GM12891 (cell line): ENCODE measurements around the gene PLOD1.
"Not testable (repeated sequence)": the region's sequence is repeated elsewhere in the genome, so short reads cannot be mapped to it uniquely, and the experiment has no call there.

Experiments used
- POLR2A ChIP-seq: IDR thresholded peaks from 2 replicates; pipeline ENCODE4 v1.6.1; 2011; ENCODE audit warnings: low read depth, low read length, control low read depth
- POLR2AphosphoS5 ChIP-seq: IDR thresholded peaks from 2 replicates; pipeline ENCODE4 v1.6.1; 2011; ENCODE audit warnings: low read depth, low read length, control low read depth
- TAF1 ChIP-seq: IDR thresholded peaks from 2 replicates; pipeline ENCODE4 v1.6.1; 2011; ENCODE audit warnings: low read depth, low read length, control low read depth

DNA sequence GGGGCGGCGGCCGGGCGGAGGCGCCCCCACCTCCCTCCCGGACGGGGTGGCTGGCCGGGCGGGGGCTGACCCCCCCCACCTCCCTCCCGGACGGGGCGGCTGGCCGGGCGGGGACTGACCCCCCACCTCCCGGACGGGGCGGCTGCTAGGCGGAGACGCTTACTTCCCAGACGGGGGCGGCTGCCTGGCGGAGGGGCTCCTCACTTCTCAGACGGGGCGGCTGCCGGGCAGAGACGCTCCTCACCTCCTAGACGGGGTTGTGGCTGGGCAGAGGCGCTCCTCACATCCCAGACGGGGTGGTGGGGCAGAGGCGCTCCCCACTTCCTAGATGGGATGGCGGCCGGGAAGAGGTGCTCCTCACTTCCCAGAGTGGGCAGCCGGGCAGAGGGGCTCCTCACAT is 73.8 kb downstream of the PLOD1 start:
- TF ChIP-seq POLR2A, POLR2AphosphoS5, TAF1: not testable (repeated sequence)
